Activated CD4-positive, alpha-beta T cell treated with anti-CD3 and anti-CD28 coated beads for 36 hours (primary cell): Measurements from ENCODE around the gene CDK11B. TPM values are rescaled to one million over a fixed set of nuclear protein-coding genes. Genes with fewer than 3 reads are reported as not detected.

Experiments used
- ATAC-seq: fragments of 200-7000 bp; cut with Tn5 transposase; one replicate; pipeline ENCODE4 v1.10.0; 2021; ENCODE audit warnings: mild to moderate bottlenecking, moderate library complexity
- CTCF ChIA-PET: fragments of 350-600 bp; sonication (Branson Sonifier 250); formaldehyde crosslinking; loops from one replicate; lab custom pipeline; 2021; ENCODE audit warnings: antibody characterized with exemption; lab: Charles Lee
- POLR2A ChIA-PET: fragments of 350-600 bp; sonication (Branson Sonifier 250); formaldehyde crosslinking; loops from one replicate; lab custom pipeline; 2021; ENCODE audit warnings: antibody characterized with exemption, inconsistent platforms; lab: Charles Lee
- DNase-seq: peaks from one replicate; pipeline ENCODE4 v3.0.0-alpha.2; 2020
- H3K27ac Mint-ChIP-seq: one replicate; pipeline ENCODE4 v1.8.0; 2021; ENCODE audit warnings: mixed read lengths
- H3K27me3 Mint-ChIP-seq: one replicate; pipeline ENCODE4 v1.8.0; 2021; ENCODE audit warnings: mixed read lengths
- H3K36me3 Mint-ChIP-seq: one replicate; pipeline ENCODE4 v1.8.0; 2021; ENCODE audit warnings: low read depth, mixed read lengths
- H3K4me1 Mint-ChIP-seq: one replicate; pipeline ENCODE4 v1.8.0; 2021; ENCODE audit warnings: mixed read lengths
- H3K4me3 Mint-ChIP-seq: one replicate; pipeline ENCODE4 v1.8.0; 2021; ENCODE audit warnings: mild to moderate bottlenecking, moderate library complexity, mixed read lengths
- H3K9me3 Mint-ChIP-seq: one replicate; pipeline ENCODE4 v1.8.0; 2021; ENCODE audit warnings: low read depth, mixed read lengths
- intact Hi-C, 2 experiments: fragments of 100-400 bp; cut with DNase I in 1 of 2; cut with micrococcal nuclease in 1 of 2; formaldehyde crosslinking; loops; one replicate each; pipeline versions ENCODE4 v1.14.2 to v1.15.1; 2022 to 2024; cut with DNase I, micrococcal nuclease
- total RNA-seq, 2 experiments: library from RNA; stranded (reverse); gene quantifications; one replicate each; pipeline ENCODE4 v1.2.3, GENCODE V29; 2021

CDK11B gene
- total RNA-seq, 2 experiments from 2014 or later, result 36.3 to 38.8 TPM

- intact Hi-C loops, result loop anchor here in 1 of 2 experiments (10.0 kb wide), 1 partner anchor 336 kb away; the partner anchor contains the start of gene UBE2J2
- DNase-seq, result no peak
- H3K4me3 Mint-ChIP-seq, result no peak overlapping the region
- ChIA-PET POLR2A (no interaction called here), CTCF (interaction anchor here (1.2 kb wide), 1 partner anchor 51 kb away, joined by 3 read pairs; no protein-coding TSS in a partner anchor)
- no peaks in the 10 kb centered on the region for H3K27me3 Mint-ChIP-seq
- H3K4me1 Mint-ChIP-seq, result peaks cover 27% of the 10 kb centered on the region
- peaks cover 12% of the 10 kb centered on the region for H3K36me3 Mint-ChIP-seq
- no peak for ATAC-seq
- H3K9me3 Mint-ChIP-seq, result no peaks in the 10 kb centered on the region
- no peak overlapping the region for H3K27ac Mint-ChIP-seq
Measured at GRCh38 chr1:1610796-1611195, 48.0 kb downstream of the CDK11B start.

- POLR2A ChIA-PET, result no interaction called here
- DNase-seq (no peak), ATAC-seq (no peak)
- intact Hi-C loops, result loop anchor here in 1 of 2 experiments (10.0 kb wide), 1 partner anchor 335 kb away; the partner anchor contains the start of gene UBE2J2
- Mint-ChIP-seq H3K4me3 (no peak overlapping the region), H3K36me3 (peaks cover 12% of the 10 kb centered on the region), H3K9me3 (no peaks in the 10 kb centered on the region), H3K27me3 (no peaks in the 10 kb centered on the region), H3K4me1 (peaks cover 27% of the 10 kb centered on the region), H3K27ac (no peak overlapping the region)
- CTCF ChIA-PET, result interaction anchor here (1.0 to 1.2 kb wide), 2 partner anchors 50 to 211 kb away, joined by 3 read pairs; partner anchors contain the start of gene CCNL2
Measured at GRCh38 chr1:1609822-1610485, 48.9 kb downstream of the CDK11B start.

DNA sequence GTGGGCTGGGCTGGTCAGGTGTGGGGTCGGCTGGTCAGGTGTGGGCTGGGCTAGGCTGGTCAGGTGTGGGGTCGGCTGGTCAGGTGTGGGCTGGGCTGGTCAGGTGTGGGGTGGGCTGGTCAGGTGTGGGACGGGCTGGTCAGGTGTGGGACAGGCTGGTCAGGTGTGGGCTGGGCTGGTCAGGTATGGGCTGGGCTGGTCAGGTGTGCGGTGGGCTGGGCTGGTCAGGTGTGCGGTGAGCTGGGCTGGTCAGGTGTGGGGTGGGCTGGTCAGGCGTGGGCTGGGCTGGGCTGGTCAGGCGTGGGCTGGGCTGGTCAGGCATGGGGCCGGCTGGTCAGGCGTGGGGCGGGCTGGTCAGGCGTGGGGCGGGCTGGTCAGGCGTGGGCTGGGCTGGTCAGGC lies 52.6 kb downstream of the CDK11B start:
- Mint-ChIP-seq H3K36me3 (no peaks in the 10 kb centered on the region), H3K4me1 (peaks cover 11% of the 10 kb centered on the region), H3K9me3 (no peaks in the 10 kb centered on the region), H3K27me3 (no peaks in the 10 kb centered on the region), H3K27ac (no peak overlapping the region), H3K4me3 (no peak overlapping the region)
- POLR2A ChIA-PET, result no interaction called here
- ATAC-seq, result no peak
- intact Hi-C loops, result no loop called here
- CTCF ChIA-PET, result interaction anchor here (1.0 kb wide), 1 partner anchor 8 kb away, joined by 3 read pairs; no protein-coding TSS in a partner anchor
- no peak for DNase-seq

DNA sequence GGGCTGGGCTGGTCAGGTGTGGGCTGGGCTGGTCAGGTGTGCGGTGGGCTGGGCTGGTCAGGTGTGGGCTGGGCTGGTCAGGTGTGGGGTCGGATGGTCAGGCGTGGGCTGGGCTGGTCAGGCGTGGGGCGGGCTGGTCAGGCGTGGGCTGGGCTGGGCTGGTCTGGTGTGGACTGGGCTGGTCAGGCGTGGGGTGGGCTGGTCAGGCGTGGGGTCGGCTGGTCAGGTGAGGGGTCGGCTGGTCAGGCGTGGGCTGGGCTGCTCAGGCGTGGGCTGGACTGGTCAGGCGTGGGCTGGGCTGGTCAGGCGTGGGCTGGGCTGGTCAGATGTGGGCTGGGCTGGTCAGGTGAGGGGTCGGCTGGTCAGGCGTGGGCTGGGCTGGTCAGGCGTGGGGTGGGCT lies 53.1 kb downstream of the CDK11B start:
- POLR2A ChIA-PET, result no interaction called here
- no peak overlapping the region for H3K4me3 Mint-ChIP-seq

GRCh38 chr1:1605034-1605591 lies 53.7 kb downstream of the CDK11B start:
- no peaks in the 10 kb centered on the region for H3K9me3 Mint-ChIP-seq
- CTCF ChIA-PET, result no interaction called here
- no peaks in the 10 kb centered on the region for H3K36me3 Mint-ChIP-seq
- intact Hi-C loops, result no loop called here
- H3K4me1 Mint-ChIP-seq, result peaks cover 11% of the 10 kb centered on the region
- POLR2A ChIA-PET, result no interaction called here
- H3K27me3 Mint-ChIP-seq, result no peaks in the 10 kb centered on the region
- peak; percentile 21 for ATAC-seq
- H3K27ac Mint-ChIP-seq, result no peak overlapping the region
- no peak for DNase-seq
- no peak overlapping the region for H3K4me3 Mint-ChIP-seq

More for the DNA sequence above, 53.1 kb downstream of the CDK11B start:
- Mint-ChIP-seq H3K27ac (no peak overlapping the region), H3K36me3 (no peaks in the 10 kb centered on the region), H3K27me3 (no peaks in the 10 kb centered on the region), H3K9me3 (no peaks in the 10 kb centered on the region), H3K4me1 (peaks cover 11% of the 10 kb centered on the region)
- ATAC-seq (no peak), DNase-seq (no peak)
- intact Hi-C loops, result no loop called here
- CTCF ChIA-PET, result no interaction called here

DNA sequence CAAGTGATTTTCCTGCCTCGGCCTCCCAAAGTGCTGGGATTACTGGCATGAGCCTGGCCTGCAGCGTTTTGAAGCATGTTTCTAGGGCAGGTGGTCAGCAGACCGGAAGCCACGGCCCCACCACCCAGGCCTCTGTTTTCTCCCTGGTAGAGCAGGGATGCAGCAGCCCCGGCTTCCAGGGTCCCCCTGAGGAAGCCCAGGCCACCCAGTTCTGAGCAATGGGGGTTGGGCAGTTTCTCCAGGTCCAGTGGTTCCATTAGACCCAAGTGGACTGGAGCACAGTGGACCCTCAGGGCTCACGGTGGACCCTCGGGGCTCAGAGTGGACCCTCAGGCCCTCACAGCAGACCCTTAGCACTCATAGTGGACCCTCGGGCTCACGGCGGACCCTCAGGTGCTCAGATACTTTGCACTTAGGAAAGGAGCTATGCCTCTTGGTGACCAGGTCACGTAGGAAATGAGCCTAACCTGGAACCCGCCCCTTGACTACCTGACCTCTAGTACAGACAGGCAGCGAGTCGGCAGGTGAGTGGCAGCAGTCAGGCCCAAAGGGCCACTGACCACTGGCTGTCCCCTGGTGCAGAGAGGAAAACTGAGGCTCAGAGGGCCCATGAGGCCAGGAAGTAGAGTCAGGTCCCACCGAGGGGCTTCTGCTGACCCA lies 54.3 kb downstream of the CDK11B start:
- peaks cover 11% of the 10 kb centered on the region for H3K4me1 Mint-ChIP-seq
- no peaks in the 10 kb centered on the region for H3K36me3 Mint-ChIP-seq
- ATAC-seq (no peak), DNase-seq (no peak)
- H3K9me3 Mint-ChIP-seq, result no peaks in the 10 kb centered on the region
- no peak overlapping the region for H3K4me3 Mint-ChIP-seq
- intact Hi-C loops, result no loop called here
- no peaks in the 10 kb centered on the region for H3K27me3 Mint-ChIP-seq
- H3K27ac Mint-ChIP-seq, result no peak overlapping the region
- ChIA-PET CTCF (no interaction called here), POLR2A (no interaction called here)

DNA sequence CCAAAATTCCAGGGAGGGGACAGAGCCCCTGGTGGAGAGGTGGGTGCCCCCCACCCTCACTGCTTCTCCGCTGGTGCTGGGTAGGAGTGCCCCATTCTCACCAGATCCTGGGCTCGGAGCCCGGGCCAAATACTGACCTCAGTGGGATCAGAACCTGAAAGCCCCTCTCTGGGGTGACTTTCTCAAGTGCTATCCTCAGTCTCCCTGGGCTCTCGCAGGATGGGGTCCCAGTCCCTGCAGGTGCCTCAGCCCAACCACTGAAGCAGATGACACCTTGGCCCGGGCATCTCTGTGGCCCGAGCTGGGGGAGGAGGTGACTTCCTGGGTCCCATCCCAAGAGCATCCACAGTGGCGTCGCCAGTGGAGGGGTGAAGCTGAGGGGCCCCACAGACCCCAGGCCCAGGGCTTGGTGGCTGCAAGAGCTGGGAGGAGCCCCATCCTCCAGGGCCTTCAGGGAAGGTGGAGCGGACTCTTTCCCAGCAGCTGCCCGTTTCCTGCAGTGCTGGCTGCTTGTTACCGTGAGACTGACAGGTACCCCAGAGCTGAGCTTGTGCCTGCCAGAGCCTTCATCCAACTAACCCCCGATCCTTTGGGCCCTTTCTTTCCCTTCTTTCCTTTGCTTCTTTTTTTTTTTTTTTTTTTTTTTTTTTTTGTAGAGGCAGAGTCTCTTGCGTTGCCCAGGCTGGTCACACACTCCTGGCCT lies 55.0 kb downstream of the CDK11B start:
- peaks cover 4% of the 10 kb centered on the region for H3K27me3 Mint-ChIP-seq
- H3K36me3 Mint-ChIP-seq, result no peaks in the 10 kb centered on the region
- H3K4me3 Mint-ChIP-seq, result no peak overlapping the region
- DNase-seq, result no peak
- CTCF ChIA-PET, result no interaction called here
- intact Hi-C loops, result no loop called here
- ATAC-seq, result no peak
- H3K27ac Mint-ChIP-seq, result no peak overlapping the region
- POLR2A ChIA-PET, result no interaction called here
- peaks cover 14% of the 10 kb centered on the region for H3K4me1 Mint-ChIP-seq
- H3K9me3 Mint-ChIP-seq, result no peaks in the 10 kb centered on the region

DNA sequence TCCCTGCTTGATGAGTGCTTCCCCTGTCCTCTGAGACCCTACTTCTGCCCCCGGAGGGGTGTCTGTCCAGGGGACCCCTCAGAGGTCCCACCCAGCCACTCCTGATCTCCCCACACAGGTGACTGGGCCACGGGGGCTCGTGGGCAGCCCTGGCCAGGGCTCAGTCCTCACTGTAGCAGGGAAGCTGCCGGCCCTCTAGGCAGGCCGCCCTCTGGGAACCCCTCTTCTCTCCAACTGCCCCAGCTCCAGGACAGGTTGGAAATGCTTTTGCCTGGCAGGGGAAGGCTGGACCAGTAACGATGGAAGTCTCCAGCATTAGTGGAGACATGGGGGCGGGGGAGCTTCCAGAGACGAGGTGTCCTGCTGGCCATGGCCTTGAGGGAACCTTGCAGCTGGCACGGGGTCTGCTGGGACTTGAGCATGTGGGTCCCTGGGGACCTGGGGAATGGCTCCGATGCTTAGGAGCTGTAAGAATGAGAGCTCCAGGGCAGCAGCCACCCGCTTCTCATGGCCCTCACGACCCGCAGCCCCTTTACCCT lies 55.8 kb downstream of the CDK11B start:
- Mint-ChIP-seq H3K27me3 (peaks cover 6% of the 10 kb centered on the region), H3K9me3 (no peaks in the 10 kb centered on the region), H3K4me1 (peaks cover 16% of the 10 kb centered on the region), H3K27ac (no peak overlapping the region), H3K36me3 (no peaks in the 10 kb centered on the region), H3K4me3 (no peak overlapping the region)
- ChIA-PET CTCF (no interaction called here), POLR2A (no interaction called here)
- intact Hi-C loops, result no loop called here
- no peak for DNase-seq
- ATAC-seq, result no peak

- Mint-ChIP-seq H3K36me3 (no peaks in the 10 kb centered on the region), H3K9me3 (no peaks in the 10 kb centered on the region), H3K27me3 (peaks cover 6% of the 10 kb centered on the region), H3K4me3 (no peak overlapping the region), H3K4me1 (peaks cover 13% of the 10 kb centered on the region), H3K27ac (no peak overlapping the region)
- intact Hi-C loops, result no loop called here
- DNase-seq, result no peak
- ChIA-PET POLR2A (no interaction called here), CTCF (interaction anchor here (0.6 kb wide), 1 partner anchor 293 kb away, joined by 3 read pairs; no protein-coding TSS in a partner anchor)
- ATAC-seq, result no peak
Measured at GRCh38 chr1:1602304-1602967, 56.4 kb downstream of the CDK11B start.

DNA sequence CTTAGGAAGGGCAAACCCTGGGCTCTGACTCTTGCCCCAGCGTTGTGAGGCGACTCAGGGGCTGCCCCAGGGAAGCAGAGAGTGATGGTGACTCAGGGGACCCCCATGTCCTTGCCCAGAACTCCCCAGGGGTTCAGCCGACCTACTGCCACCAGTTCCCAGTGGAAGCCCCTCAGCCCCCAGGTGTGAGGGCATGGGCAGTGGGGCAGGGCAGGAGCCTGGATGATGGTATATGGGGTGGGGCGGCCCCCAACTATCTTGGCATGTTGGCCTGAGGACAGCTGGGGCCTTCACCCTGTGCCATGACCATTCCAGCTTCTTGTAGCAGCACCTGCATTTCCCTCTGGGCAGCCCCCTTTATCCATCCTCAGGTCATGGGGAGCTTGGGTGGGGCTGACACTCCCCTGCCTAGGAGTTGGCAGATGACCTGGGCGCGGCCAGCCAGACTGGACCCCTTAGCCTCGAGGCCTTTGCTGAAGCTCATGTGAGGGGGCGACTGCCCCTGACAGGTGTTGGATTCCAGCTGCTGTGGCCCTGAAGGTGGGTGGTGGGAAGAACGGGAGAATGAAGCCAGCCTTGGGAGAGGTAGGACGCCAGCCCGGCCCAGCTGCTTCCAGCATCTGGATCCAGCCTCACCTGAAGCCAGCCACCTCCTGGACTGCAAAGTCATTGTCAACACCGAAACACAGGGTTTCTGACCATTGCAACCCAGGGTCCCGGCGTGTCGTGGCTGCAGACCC lies 57.1 kb downstream of the CDK11B start:
- Mint-ChIP-seq H3K27me3 (peaks cover 6% of the 10 kb centered on the region), H3K9me3 (no peaks in the 10 kb centered on the region), H3K4me3 (no peak overlapping the region), H3K36me3 (no peaks in the 10 kb centered on the region), H3K27ac (no peak overlapping the region), H3K4me1 (peaks cover 7% of the 10 kb centered on the region)
- ATAC-seq (no peak), DNase-seq (no peak)
- intact Hi-C loops, result no loop called here
- POLR2A ChIA-PET, result interaction anchor here (0.6 kb wide), 1 partner anchor 192 kb away, joined by 3 read pairs; no protein-coding TSS in a partner anchor
- CTCF ChIA-PET, result interaction anchor here (0.6 kb wide), 1 partner anchor 292 kb away, joined by 3 read pairs; no protein-coding TSS in a partner anchor
